Measurements from ENCODE around the gene TNIP2.
"Not testable (repeated sequence)": the region's sequence is repeated elsewhere in the genome, so short reads cannot be mapped to it uniquely, and the experiment has no call there.

The TNIP2 gene

DNA sequence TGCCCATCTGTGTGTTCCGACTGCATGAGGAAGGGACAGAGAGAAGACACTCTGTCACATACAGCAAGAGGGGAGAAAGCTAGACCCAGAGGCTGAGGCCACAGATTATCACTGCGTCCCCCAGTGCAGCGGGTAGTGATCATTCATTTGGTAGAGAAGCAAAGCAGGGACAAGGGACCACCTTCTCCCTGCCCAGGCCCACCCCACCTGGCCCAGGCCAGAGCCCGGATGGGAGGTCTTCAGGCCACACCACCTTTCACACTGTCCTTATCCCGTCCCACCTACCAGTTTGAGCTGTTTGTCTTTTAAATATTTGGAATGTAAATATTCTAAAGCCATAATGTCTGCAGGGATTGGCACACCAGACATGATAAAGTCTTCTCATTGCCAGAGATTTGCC is 10.6 kb downstream of the TNIP2 start:
- no peak for DNase-seq (ENCODE audit: low read depth, low spot score)

- DNase-seq (ENCODE audit: low read depth, low spot score) = no peak
Measured at GRCh38 chr4:2744576-2745270, 11.4 kb downstream of the TNIP2 start.

- DNase-seq (ENCODE audit: low read depth, low spot score) = no peak
Measured at GRCh38 chr4:2743518-2744445, 12.4 kb downstream of the TNIP2 start.

- no peak for DNase-seq (ENCODE audit: low read depth, low spot score)
Measured at GRCh38 chr4:2742823-2743517, 13.2 kb downstream of the TNIP2 start.

DNA sequence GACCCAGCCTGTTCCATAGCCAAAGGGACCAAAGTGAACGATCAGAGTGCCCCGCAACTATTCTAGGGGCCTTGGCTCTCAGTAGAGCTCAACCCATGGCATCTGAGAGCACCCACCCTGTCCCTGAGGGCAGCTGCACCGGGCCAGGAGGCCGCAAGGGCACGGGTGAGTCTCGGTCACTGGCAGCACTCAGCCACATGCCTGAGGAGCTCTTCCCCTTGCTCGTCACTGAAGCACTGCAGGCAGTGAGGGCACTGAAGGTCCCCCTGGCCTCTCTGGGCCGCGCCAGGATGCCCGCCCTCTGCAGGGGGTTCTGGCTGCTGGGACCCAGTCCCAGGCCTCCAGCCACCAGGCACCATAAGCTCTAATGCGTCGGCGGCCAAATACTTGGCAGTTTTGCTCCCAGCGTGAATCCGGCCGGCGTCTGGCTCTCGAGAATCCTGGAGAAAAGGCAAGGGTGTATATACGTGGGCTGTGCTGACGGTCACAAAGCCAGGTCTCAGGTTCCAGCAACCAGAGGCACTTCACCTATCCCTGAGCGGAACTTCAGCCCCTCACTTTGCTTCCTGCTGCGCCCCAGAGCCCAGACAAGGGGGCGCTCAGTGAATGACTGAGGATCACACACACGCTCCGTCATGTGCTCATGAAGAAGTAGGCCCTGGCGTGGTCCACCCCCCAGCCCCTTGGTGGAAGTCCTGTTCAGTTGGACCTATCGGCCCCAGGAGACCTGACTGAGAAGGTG is 13.9 kb downstream of the TNIP2 start:
- no peak for DNase-seq (ENCODE audit: low read depth, low spot score)

GRCh38 chr4:2741626-2742025 is 14.5 kb downstream of the TNIP2 start:
- no peak for DNase-seq (ENCODE audit: low read depth, low spot score)

DNA sequence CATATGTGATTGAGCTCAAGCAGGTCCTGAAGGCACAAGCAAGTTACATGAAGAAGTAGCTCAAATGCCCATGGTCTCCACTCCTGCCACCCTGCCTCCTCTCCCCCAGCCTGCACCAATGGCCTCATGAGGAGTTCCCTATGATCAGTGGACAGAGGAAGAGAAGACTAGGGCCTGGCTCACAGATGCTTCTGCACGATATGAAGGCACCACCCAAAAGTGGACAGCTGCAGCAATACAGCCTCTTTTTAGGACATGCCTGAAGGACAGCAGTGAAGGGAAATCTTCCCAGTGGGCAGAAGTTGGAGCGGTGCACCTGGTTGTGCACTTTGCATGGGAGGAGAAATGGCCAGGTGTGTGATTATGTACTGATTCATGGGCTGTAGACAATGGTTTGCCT is 17.8 kb downstream of the TNIP2 start:
- DNase-seq (ENCODE audit: low read depth, low spot score) = not testable (repeated sequence)

DNA sequence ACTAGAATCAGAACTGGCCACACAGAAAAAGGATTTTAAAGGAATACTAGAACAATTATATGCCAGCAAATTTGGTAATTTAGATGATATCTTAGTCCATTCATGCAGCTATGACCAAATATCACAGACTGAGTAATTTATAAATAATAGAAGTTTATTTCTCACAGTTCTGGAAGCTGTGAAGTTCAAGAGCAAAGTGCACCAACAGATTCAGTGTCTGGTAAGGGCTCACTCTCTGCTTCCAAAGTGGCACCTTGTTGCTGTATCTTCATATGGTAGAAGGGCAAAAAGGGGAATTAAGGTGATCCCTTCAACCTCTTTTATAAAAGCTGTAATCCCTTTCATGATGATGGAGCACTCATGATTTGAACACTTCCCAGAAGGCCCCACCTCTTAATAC is 20.3 kb downstream of the TNIP2 start:
- no peak for DNase-seq (ENCODE audit: low read depth, low spot score)

- no peak for DNase-seq (ENCODE audit: low read depth, low spot score)
Measured at GRCh38 chr4:2734612-2735011, 21.5 kb downstream of the TNIP2 start.

DNA sequence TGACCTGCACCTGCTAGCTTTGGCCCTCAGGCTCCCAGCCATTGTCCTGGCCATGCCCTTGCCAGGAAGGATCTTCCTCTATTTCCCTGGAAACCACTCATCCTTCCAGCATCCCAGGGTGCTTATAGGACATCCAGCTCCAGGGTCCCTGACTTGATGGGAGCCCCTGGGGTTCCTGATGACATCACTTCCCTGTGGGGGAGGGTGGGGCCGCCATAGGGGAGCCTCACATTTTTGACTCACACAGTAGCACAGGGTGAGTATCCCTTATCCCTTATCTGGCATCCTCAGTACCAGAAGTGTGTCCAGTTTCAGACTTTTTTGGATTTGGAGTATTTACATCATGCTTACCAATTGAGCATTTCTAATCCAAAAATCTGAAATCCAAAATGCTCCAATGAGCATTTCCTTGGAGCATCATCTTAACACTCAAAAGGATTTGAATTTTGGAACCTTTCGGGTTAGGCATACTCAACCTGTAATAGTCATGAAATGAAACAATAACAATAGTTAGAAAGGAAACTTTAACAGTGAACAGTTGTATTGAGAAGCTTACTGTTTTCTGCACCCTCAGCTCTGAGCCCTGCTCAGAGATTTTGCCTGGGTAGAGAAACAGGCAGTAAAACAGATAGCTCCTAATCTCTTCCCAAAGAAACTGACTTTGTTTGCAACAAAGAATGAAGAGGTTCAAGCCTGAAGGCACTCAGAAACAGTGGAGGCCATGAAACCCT is 22.1 kb downstream of the TNIP2 start:
- no peak for DNase-seq (ENCODE audit: low read depth, low spot score)

DNA sequence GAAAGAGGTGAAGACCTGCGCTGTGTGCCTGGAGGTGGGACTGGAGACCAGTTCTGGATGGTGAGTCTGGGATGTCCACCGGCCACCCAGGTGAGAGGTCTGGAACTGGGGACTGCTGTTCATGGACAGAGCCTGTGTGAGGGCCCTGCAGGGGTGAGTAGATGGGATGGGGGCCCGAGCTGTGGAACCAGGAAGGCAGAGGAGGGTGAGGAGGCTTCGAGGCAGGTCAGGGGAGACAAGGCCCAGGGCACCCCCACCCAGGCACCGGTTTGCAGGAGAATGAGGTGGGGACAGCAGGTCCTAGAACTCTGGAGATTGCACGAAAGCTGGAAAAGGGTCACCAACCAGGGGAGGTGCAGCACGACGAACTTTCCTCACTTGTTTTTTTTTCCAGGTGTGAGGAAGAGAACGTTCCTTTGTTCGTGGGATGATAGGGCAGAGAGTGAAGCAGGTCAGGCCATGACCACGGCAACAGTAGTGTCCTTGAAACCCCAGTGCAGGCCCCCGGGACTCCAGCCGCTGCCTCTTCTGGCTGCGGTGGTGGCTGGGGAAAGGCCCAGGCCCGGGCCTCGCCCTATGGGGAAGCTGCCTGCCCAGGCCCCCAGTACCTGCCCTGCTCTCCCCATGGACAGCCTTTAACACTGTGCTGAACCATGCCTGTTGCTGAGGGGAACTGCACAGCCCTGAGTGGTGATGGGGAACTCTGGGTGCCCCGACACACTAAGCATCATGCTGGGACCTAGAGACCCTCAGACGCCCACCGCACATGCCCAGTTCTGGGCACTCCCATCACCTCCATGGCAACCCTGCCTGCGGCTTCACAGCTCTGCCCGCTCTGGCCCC is 22.9 kb downstream of the TNIP2 start:
- no peak for DNase-seq (ENCODE audit: low read depth, low spot score)

DNA sequence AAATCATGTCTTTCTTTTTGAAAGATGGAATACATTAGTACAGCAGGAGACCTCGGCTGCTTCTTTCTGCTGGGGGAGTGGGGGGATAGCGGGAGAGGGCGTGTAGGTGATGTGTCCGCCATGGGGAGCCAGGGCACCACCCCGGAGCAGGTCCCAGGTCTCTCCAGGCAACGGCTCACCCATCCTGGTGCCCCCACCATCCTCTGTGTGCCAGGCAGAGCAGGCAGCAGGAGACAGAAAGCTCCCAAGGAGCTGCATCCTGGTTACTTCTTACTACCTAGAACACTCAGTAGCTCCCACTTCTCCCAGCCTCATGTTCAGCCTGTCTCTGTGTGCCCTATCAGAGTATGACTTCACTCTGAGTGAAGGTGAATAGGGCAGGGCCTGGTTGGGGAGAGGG is 23.6 kb downstream of the TNIP2 start:
- DNase-seq (ENCODE audit: low read depth, low spot score) = no peak

- no peak for DNase-seq (ENCODE audit: low read depth, low spot score)
Measured at GRCh38 chr4:2731907-2732317, 24.2 kb downstream of the TNIP2 start.

GRCh38 chr4:2729533-2729875 is 26.6 kb downstream of the TNIP2 start:
- DNase-seq (ENCODE audit: low read depth, low spot score) = no peak

DNA sequence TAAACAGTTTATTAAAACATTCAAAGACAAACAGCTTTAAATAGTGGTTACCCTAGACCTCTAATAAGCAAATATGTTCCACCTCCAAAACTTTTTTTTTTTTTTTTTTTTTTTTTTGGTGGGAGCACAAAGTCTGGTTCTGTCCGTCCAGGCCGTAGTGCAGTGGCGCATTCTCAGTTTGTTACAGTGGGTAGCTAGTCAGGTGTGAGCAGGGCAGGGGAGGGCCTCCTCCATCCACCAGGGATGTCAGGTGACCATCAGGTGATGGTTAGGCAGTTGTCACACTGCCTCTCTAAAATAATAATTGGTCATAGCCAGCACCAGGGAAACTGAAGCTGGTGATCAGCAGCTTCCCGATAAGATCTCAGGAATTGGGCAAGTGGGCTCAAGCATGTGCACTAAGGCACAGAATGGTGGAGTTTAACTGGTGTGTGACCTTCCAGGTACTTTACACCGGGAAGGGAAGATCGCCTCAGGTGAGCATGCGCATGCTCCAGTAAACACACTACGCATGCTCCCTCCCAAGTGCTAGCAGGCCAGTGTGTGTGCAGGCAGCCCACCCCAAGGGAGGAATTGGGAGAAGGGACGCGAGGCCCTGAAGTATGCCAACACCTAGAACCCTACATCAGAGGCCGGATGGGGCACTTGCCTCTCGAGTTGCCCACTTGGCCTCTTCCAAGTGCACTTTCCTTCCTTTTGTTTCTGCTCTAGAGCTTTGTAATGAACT is 27.2 kb downstream of the TNIP2 start:
- no peak for DNase-seq (ENCODE audit: low read depth, low spot score)

- no peak for DNase-seq (ENCODE audit: low read depth, low spot score)
Measured at GRCh38 chr4:2728221-2728620, 27.9 kb downstream of the TNIP2 start.

DNA sequence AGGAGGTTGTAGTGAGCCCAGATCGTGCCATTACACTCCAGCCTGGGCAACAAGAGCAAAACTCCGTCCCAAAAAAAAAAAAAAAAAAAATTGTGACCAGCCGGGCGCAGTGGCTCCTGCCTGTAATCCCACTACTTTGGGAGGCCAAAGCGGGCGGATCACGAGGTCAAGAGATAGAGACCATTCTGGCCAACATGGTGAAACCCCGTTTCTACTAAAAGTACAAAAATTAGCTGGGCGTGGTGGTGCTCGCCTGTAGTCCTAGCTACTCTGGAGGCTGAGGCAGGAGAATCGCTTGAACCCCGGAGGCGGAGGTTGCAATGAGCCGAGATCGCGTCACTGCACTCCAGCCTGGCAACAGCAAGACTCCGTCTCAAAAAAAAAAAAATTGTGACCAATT is 29.3 kb downstream of the TNIP2 start:
- DNase-seq (ENCODE audit: low read depth, low spot score) = not testable (repeated sequence)

DNA sequence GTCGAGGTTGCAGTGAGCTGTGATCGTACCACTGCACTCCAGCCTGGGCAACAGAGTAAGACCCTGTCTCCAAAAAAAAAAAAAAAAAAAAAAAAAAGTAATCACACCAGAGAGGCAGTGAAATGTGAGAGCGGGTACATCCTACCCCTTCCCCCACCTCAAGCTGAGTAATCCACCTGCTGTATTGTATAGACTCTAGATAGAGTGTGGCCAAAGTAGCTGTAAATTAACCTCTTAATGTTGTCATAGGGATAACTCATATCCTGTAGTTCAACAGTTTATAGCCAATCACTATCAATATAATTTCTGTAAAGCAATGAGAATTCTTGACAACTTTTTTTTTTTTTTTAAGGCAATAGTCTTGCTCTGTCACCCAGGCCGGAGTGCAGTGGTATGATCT is 30.8 kb downstream of the TNIP2 start:
- no peak for DNase-seq (ENCODE audit: low read depth, low spot score)

- DNase-seq (ENCODE audit: low read depth, low spot score) = no peak
Measured at GRCh38 chr4:2723751-2724150, 32.4 kb downstream of the TNIP2 start.

- DNase-seq (ENCODE audit: low read depth, low spot score) = no peak
Measured at GRCh38 chr4:2722033-2722432, 34.1 kb downstream of the TNIP2 start.
